Cortex of kidney (tissue), 1 donor: ENCODE results near the gene GCNT1.
"Not testable (repeated sequence)": the region's sequence is repeated elsewhere in the genome, so short reads cannot be mapped to it uniquely, and the experiment has no call there.

ENCODE experiments used
- DNase-seq: peaks from one replicate; lab custom pipeline; 2025; lab: John Stamatoyannopoulos, UW

Gene GCNT1

GRCh38 chr9:76443887-76444286 is 15.1 kb upstream of the GCNT1 start:
- no peak for DNase-seq

GRCh38 chr9:76444322-76444929 is 14.6 kb upstream of the GCNT1 start:
- DNase-seq: no peak

- no peak for DNase-seq
Observed at GRCh38 chr9:76445976-76446375, 13.0 kb upstream of the GCNT1 start.

GRCh38 chr9:76448501-76448900 is 10.5 kb upstream of the GCNT1 start:
- DNase-seq: no peak

GRCh38 chr9:76451234-76451633 is 7.7 kb upstream of the GCNT1 start:
- no peak for DNase-seq

GRCh38 chr9:76452839-76453238 is 6.1 kb upstream of the GCNT1 start:
- DNase-seq: no peak

GRCh38 chr9:76453785-76454184 is 5.2 kb upstream of the GCNT1 start:
- no peak for DNase-seq

GRCh38 chr9:76454311-76454710 is 4.7 kb upstream of the GCNT1 start:
- DNase-seq: no peak

GRCh38 chr9:76456202-76456926 is 2.6 kb upstream of the GCNT1 start:
- no peak for DNase-seq

- no peak for DNase-seq
Observed at GRCh38 chr9:76459694-76460635, 983 bp downstream of the GCNT1 start.

- no peak for DNase-seq
Observed at GRCh38 chr9:76462126-76462525, 3.1 kb downstream of the GCNT1 start.

- no peak for DNase-seq
Observed at GRCh38 chr9:76463211-76463610, 4.2 kb downstream of the GCNT1 start.

GRCh38 chr9:76464706-76465105 is 5.7 kb downstream of the GCNT1 start:
- DNase-seq: no peak

- DNase-seq: no peak
Observed at GRCh38 chr9:76465442-76466298, 6.7 kb downstream of the GCNT1 start.

- no peak for DNase-seq
Observed at GRCh38 chr9:76466299-76466605, 7.3 kb downstream of the GCNT1 start.

- DNase-seq: no peak
Observed at GRCh38 chr9:76474419-76474818, 15.4 kb downstream of the GCNT1 start.

GRCh38 chr9:76475686-76476085 is 16.7 kb downstream of the GCNT1 start:
- no peak for DNase-seq

- DNase-seq: not testable (repeated sequence)
Observed at GRCh38 chr9:76477818-76478217, 18.8 kb downstream of the GCNT1 start.

GRCh38 chr9:76478226-76478625 is 19.2 kb downstream of the GCNT1 start:
- no peak for DNase-seq

GRCh38 chr9:76479337-76479736 is 20.4 kb downstream of the GCNT1 start:
- not testable (repeated sequence) for DNase-seq

GRCh38 chr9:76486151-76486550 is 27.2 kb downstream of the GCNT1 start:
- no peak for DNase-seq
